MG63 (cell line): ENCODE measurements around the gene FAU. TPM values are rescaled to one million over a fixed set of nuclear protein-coding genes. Genes with fewer than 3 reads are reported as not detected.

ENCODE experiments used
- DNase-seq: peaks from one replicate; pipeline ENCODE4 v3.0.0-alpha.2; 2020
- H3K27me3 ChIP-seq: fragments of 250-450 bp; sonication (Bioruptor Pico); 2 replicates; pipeline ENCODE4 v1.5.1; 2020; ENCODE audit warnings: mild to moderate bottlenecking, moderate library complexity
- H3K36me3 ChIP-seq: fragments of 250-450 bp; sonication (Bioruptor Pico); 2 replicates; pipeline ENCODE4 v1.5.1; 2020; ENCODE audit warnings: mild to moderate bottlenecking, moderate library complexity
- H3K4me3 ChIP-seq: fragments of 250-450 bp; sonication (Bioruptor Pico); 2 replicates; pipeline ENCODE4 v1.5.1; 2020; ENCODE audit warnings: mild to moderate bottlenecking, moderate library complexity
- H3K9me3 ChIP-seq: fragments of 250-450 bp; sonication (Bioruptor Pico); 2 replicates; pipeline ENCODE4 v1.5.1; 2020; ENCODE audit warnings: mild to moderate bottlenecking, moderate library complexity
- total RNA-seq: library from RNA; depleted of rRNA; stranded (reverse); fragments of >200 nt; shearing (Covaris generic); gene quantifications from 2 replicates; pipeline ENCODE4 v1.2.3, GENCODE V29; 2014; ENCODE audit warnings: low replicate concordance

Gene FAU
- total RNA-seq, 1 experiment from 2014 or later: 283 TPM

DNA sequence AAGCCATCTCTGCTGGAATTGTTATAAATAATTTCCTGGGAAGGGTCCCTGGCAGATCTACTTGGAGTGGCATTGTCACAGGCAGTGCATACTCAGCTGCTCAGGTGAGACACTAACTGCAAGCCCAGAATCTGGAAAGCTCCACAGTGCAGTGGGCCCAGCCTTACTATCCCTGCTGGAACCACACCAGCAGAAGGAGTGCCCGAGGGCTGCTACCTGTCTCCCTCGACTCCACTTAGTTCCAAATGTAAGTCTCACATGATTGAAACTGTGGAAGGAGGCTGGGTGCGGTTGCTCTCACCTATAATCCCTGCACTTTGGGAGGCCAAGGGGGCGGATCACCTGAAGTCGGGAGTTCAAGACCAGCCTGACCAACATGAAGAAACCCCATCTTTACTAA is 26.7 kb upstream of the FAU start:
- H3K27me3 ChIP-seq: no peaks in the 10 kb centered on the region
- H3K4me3 ChIP-seq: no peak overlapping the region
- no peaks in the 10 kb centered on the region for H3K9me3 ChIP-seq
- no peaks in the 10 kb centered on the region for H3K36me3 ChIP-seq
- DNase-seq: no peak

DNA sequence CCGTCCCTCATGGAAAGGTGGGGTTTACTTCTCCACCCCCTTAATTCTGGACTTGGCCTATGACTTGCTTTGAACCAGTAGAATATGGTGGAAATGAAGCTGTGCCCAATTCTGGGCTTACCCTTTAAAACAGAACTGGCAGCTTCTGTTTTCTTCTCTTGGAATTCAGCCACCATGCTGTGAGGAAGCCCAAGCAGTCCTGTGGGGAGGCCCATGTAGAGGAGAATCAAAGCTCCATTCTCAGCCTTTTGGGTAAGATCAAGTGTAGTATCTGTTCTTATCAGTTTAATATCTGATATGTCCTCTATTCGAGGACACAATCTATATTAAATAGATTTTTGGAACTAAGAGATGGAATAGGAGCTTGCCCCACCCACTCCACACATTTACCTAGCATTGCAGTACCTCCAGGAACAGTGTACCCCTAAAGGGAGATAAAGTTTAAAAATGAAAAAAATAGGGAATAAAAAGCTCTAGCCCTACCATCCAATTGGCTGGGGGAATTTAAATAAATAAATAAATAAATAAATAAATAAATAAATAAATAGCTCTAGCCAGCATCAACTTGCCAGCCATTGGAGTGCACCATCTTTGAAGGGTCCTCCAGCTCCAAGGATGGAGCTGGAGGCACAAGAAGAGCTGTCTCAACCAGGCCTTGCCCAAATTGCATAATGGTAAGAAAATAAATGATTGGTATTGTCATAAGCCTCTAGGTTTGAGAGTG is 25.6 kb upstream of the FAU start:
- DNase-seq: no peak
- Histone ChIP-seq H3K36me3 (no peaks in the 10 kb centered on the region), H3K4me3 (no peak overlapping the region), H3K27me3 (no peaks in the 10 kb centered on the region), H3K9me3 (no peaks in the 10 kb centered on the region)

DNA sequence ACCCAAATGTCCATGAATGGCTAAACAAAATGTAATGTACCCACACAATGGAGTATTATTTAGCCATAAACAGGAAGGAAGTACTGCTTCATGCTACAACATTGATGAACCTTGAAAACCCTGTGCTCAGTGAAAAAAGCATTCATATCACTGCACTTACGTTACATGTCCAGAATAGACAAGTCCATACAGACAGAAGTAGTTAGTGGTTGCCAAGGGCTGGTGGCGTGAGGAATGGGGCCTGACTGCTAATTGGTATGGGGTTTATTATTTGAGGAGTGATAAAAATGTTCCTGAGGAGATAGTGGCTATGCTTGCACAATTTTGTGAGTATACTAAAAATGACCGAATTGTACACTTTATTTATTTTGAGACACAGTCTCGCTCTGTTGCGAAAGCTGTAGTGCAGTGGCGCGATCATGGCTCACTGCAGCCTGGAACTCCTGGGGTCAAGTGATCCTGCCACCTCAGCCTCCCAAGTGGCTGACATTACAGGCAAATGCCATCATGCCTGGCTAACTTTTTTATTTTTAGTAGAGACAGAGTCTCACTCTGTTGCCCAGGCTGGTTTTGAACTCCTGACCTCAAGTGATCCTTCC is 20.1 kb upstream of the FAU start:
- H3K27me3 ChIP-seq: peaks cover 13% of the 10 kb centered on the region
- H3K9me3 ChIP-seq: no peaks in the 10 kb centered on the region; the same call in 1 of the 2 replicates
- no peaks in the 10 kb centered on the region for H3K36me3 ChIP-seq
- H3K4me3 ChIP-seq: no peak overlapping the region
- no peak for DNase-seq

- peaks cover 27% of the 10 kb centered on the region for H3K36me3 ChIP-seq
- DNase-seq: no peak
- peaks cover 13% of the 10 kb centered on the region for H3K27me3 ChIP-seq
- H3K9me3 ChIP-seq: no peaks in the 10 kb centered on the region; the same call in 1 of the 2 replicates
- no peak overlapping the region for H3K4me3 ChIP-seq
These were observed 14.7 kb upstream of the FAU start for GRCh38 chr11:65136515-65137096.

- H3K4me3 ChIP-seq: peak overlapping the region; percentile 97
- H3K36me3 ChIP-seq: peaks cover 34% of the 10 kb centered on the region
- DNase-seq: no peak
- peaks cover 8% of the 10 kb centered on the region for H3K27me3 ChIP-seq
- no peaks in the 10 kb centered on the region; the same call in 1 of the 2 replicates for H3K9me3 ChIP-seq
These were observed 13.8 kb upstream of the FAU start for GRCh38 chr11:65135633-65136145.

DNA sequence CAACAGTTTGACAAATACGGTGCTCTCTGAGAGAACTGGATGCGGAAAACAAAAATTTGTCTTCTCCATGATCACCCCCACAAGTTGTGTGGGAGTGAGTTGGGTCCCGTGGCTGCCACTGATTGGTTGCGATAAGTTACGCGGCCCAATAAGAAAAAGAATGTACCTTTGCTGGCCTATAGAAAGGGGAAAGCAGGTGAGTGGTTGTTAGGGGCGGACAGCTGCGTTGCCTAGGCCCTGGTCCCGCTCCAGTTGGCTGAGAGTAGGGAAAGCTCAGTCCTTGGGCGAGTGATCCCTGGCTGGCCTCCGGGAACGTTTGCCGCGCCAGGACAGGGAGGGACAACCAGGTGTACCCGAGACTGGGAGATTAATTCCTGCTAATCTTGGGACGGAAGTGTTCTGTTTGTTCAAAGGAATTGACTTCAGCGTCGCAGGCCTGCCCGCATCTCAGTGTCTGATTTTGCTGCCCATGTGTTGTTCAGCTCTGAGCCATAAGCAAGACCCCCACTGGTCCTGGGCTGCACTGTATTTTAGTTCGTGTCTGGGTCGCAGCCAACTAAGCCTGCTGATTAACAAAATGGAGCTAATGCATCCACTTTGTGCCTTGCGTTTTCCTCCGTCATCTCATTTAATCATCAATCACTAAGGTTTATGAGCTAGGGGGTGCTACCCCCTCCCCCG is 13.2 kb upstream of the FAU start:
- H3K4me3 ChIP-seq: peak overlapping the region; percentile 97
- no peaks in the 10 kb centered on the region; the same call in 1 of the 2 replicates for H3K9me3 ChIP-seq
- peaks cover 35% of the 10 kb centered on the region for H3K36me3 ChIP-seq
- DNase-seq: peak; percentile 94
- peaks cover 2% of the 10 kb centered on the region for H3K27me3 ChIP-seq

GRCh38 chr11:65134240-65134951 is 12.5 kb upstream of the FAU start, which contains the start of gene SYVN1:
SYVN1 (minus strand) TSS chr11:65134519; CDS start chr11:65133601, 918 bp downstream.
- Histone ChIP-seq H3K4me3 (peak within 1 kb of the TSS; percentile 97), H3K9me3 (no peaks in the 10 kb centered on the region; the same call in 1 of the 2 replicates), H3K36me3 (peaks cover 36% of the 10 kb centered on the region), H3K27me3 (no peaks in the 10 kb centered on the region; the same call in 1 of the 2 replicates)
- peak; percentile 90 for DNase-seq

- no peaks in the 10 kb centered on the region; the same call in 1 of the 2 replicates for H3K27me3 ChIP-seq
- no peaks in the 10 kb centered on the region; the same call in 1 of the 2 replicates for H3K9me3 ChIP-seq
- peaks cover 39% of the 10 kb centered on the region for H3K36me3 ChIP-seq
- peak overlapping the region; percentile 97 for H3K4me3 ChIP-seq
- DNase-seq: no peak
These were observed 11.8 kb upstream of the FAU start for GRCh38 chr11:65133724-65134123.

GRCh38 chr11:65132988-65133700 is 11.2 kb upstream of the FAU start:
- H3K36me3 ChIP-seq: peaks cover 43% of the 10 kb centered on the region
- peak overlapping the region; percentile 97 for H3K4me3 ChIP-seq
- H3K9me3 ChIP-seq: no peaks in the 10 kb centered on the region
- no peak for DNase-seq
- no peaks in the 10 kb centered on the region for H3K27me3 ChIP-seq

DNA sequence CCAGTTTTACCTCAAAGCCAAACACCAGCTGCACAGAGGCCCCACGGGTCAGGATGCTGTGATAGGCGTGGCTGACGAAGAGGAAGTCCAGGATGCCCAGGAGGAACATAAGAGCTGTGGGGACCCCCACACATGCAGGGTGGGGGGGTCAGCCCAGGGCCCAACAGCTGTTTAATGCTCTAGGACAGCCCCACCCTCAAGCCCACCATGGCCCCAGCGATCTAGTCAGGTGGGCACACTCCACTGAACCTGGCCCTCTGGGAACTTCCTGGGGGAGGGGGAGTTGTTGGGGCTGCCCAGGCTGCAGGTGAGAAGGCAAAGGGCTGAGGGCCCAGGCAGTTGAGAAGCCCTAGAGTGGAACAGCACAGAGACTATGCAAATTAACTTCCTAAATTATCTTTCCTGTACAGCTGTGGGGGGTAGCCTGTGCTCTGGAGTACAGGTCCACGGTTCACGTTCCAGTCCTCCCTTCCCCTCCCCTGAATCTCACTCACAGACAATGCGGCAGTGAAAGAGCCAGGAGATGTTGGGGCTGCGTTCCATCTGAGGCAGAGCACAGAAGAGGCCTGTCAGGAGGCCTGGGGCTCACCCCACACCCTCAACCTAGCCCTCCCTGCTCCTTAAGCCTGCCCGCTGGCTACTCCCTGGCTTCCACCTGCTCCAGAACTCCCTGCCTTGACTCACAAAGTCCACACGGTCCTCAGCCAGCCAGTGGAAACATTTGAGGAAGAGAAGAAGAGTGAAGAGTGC is 10.5 kb upstream of the FAU start:
- peaks cover 43% of the 10 kb centered on the region for H3K36me3 ChIP-seq
- H3K9me3 ChIP-seq: no peaks in the 10 kb centered on the region
- no peak for DNase-seq
- no peak overlapping the region for H3K4me3 ChIP-seq
- H3K27me3 ChIP-seq: no peaks in the 10 kb centered on the region

DNA sequence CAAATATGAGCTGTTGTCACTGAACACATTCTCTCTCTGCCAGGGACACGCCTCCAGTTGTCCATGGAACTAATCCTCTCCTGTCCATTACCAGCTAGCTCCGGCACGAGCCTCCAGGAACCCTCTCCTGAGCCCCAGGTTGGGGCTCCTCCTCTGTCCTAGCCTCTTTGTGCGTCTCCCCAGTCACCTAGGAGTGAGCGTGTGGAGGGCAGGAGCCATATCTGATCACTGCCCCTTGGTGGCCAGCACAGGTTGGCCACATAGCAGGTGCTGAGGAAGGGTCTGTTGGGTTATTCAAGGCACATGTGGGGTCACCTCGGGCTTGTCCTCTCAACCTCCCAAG is 9.9 kb upstream of the FAU start:
- no peaks in the 10 kb centered on the region for H3K27me3 ChIP-seq
- no peak for DNase-seq
- peaks cover 48% of the 10 kb centered on the region for H3K36me3 ChIP-seq
- no peak overlapping the region for H3K4me3 ChIP-seq
- no peaks in the 10 kb centered on the region for H3K9me3 ChIP-seq

DNA sequence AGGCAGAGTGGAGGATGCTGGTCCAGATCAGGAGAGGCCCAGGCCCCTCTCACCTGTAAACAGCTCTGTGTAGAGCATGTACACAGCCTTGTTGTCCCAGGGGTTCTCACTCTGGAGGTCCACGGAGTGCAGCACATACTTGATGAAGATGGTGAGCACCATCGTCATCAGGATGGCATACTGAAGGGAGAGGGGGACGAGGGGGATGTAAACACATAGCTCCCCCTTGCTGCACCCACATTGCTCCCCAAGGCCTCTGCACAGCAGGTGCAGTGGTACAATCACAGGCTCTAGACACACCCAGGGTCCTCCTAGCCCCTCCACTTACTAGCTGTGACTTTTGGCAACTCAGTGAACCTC is 9.5 kb upstream of the FAU start:
- Histone ChIP-seq H3K9me3 (no peaks in the 10 kb centered on the region), H3K4me3 (no peak overlapping the region), H3K27me3 (no peaks in the 10 kb centered on the region), H3K36me3 (peaks cover 49% of the 10 kb centered on the region)
- DNase-seq: no peak

DNA sequence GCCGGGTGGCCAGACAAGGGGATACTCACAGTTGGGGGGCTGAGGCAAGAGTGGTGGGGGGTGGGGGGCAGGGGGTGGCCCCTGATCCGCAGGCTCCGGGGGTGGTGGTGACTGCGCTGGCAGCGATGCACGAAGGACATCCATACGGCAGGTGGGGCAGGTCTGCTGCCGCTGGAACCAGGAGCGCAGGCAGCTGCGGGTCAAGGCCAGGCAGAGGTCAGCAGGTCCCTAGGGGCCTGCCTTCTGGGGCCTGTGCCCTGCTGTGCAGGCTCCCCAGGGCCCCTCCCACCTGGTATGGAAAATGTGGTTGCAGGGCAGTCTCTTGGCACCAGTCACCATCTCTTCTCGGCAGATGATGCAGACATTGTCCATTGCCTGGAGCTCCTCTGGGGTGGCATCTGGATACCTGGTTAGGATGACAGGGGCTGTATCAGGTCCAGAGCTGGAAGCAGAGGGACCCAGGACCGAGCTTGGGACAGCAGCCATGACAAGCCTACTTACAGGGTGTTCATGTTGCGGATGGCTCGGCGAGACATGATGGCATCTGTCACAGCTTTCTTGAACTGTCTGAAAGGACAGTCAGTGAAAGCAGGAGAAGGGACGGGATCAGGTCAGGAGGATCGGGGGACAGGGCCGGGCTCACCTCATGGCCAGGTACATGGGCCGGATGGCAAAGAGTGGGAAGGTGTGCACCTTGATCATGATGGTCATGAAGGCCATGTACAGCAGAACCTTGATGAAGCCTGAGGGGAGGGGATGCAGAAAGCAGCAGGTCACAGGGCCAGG is 8.9 kb upstream of the FAU start:
- Histone ChIP-seq H3K9me3 (no peaks in the 10 kb centered on the region), H3K27me3 (no peaks in the 10 kb centered on the region), H3K4me3 (no peak overlapping the region), H3K36me3 (peaks cover 49% of the 10 kb centered on the region)
- DNase-seq: no peak

GRCh38 chr11:65129649-65130441 is 7.9 kb upstream of the FAU start:
- H3K36me3 ChIP-seq: peaks cover 50% of the 10 kb centered on the region
- no peak overlapping the region for H3K4me3 ChIP-seq
- H3K27me3 ChIP-seq: no peaks in the 10 kb centered on the region
- DNase-seq: no peak
- no peaks in the 10 kb centered on the region for H3K9me3 ChIP-seq
